Measurements from ENCODE around the gene RABGGTA. TPM values are rescaled to one million over a fixed set of nuclear protein-coding genes. Genes with fewer than 3 reads are reported as not detected.

RABGGTA gene
- polyA plus RNA-seq, 4 donors, result 25.3 to 58.6 (median 36.0) TPM

GRCh38 chr14:24286996-24287395 lies 15.6 kb upstream of the RABGGTA start:
- Histone ChIP-seq H3K4me1 (ENCODE audit: control insufficient read depth in 3 of 3, insufficient read depth in 2 of 3, low read depth in 1 of 3, low read length in 2 of 3) (no peaks in the 10 kb centered on the region), H3K9me3 (ENCODE audit: control insufficient read depth in 2 of 2, insufficient read depth in 1 of 2, low read depth in 1 of 2, low read length in 1 of 2) (no peaks in the 10 kb centered on the region), H3K36me3 (ENCODE audit: control insufficient read depth in 3 of 3, insufficient read depth in 2 of 3, low read depth in 1 of 3, low read length in 3 of 3) (peaks cover 5 to 39% (median 16%) of the 10 kb centered on the region in 3 donors), H3K4me3 (ENCODE audit: low read depth in 1 of 3, low read length in 3 of 3) (no peak overlapping the region), H3K27ac (ENCODE audit: low read depth in 1 of 3, low read length in 2 of 3) (no peak overlapping the region), H3K27me3 (ENCODE audit: control insufficient read depth in 3 of 3, insufficient read depth in 3 of 3, low read length in 3 of 3) (no peaks in the 10 kb centered on the region)
- FAIRE-seq (no peak), DNase-seq (no peak)
- 95 to 98% (median 95%) methylated on average over 5 of the region's 5 CpGs for WGBS, 3 donors

- no peaks in the 10 kb centered on the region for H3K9me3 ChIP-seq (ENCODE audit: control insufficient read depth in 2 of 2, insufficient read depth in 1 of 2, low read depth in 1 of 2, low read length in 1 of 2)
- peaks cover 0 to 22% (median 5%) of the 10 kb centered on the region in 3 donors for H3K36me3 ChIP-seq (ENCODE audit: control insufficient read depth in 3 of 3, insufficient read depth in 2 of 3, low read depth in 1 of 3, low read length in 3 of 3)
- WGBS, 3 donors, result 63 to 80% (median 79%) methylated on average over 4 of the region's 4 CpGs
- H3K27ac ChIP-seq (ENCODE audit: low read depth in 1 of 3, low read length in 2 of 3), result no peak overlapping the region
- FAIRE-seq (no peak), DNase-seq (no peak)
- H3K4me3 ChIP-seq (ENCODE audit: low read depth in 1 of 3, low read length in 3 of 3), result no peak overlapping the region
- no peaks in the 10 kb centered on the region for H3K4me1 ChIP-seq (ENCODE audit: control insufficient read depth in 3 of 3, insufficient read depth in 2 of 3, low read depth in 1 of 3, low read length in 2 of 3)
- no peaks in the 10 kb centered on the region for H3K27me3 ChIP-seq (ENCODE audit: control insufficient read depth in 3 of 3, insufficient read depth in 3 of 3, low read length in 3 of 3)
These were observed 14.0 kb upstream of the RABGGTA start for GRCh38 chr14:24285351-24285750.

- no peaks in the 10 kb centered on the region for H3K4me1 ChIP-seq (ENCODE audit: control insufficient read depth in 3 of 3, insufficient read depth in 2 of 3, low read depth in 1 of 3, low read length in 2 of 3)
- H3K27ac ChIP-seq (ENCODE audit: low read depth in 1 of 3, low read length in 2 of 3), result no peak overlapping the region
- 81 to 92% (median 82%) methylated on average over 10 to 11 of the region's 11 CpGs for WGBS, 3 donors
- no peak for DNase-seq
- no peaks in the 10 kb centered on the region for H3K27me3 ChIP-seq (ENCODE audit: control insufficient read depth in 3 of 3, insufficient read depth in 3 of 3, low read length in 3 of 3)
- H3K4me3 ChIP-seq (ENCODE audit: low read depth in 1 of 3, low read length in 3 of 3), result no peak overlapping the region
- H3K36me3 ChIP-seq (ENCODE audit: control insufficient read depth in 3 of 3, insufficient read depth in 2 of 3, low read depth in 1 of 3, low read length in 3 of 3), result peaks cover 0 to 14% (median 0%) of the 10 kb centered on the region in 3 donors
- no peaks in the 10 kb centered on the region for H3K9me3 ChIP-seq (ENCODE audit: control insufficient read depth in 2 of 2, insufficient read depth in 1 of 2, low read depth in 1 of 2, low read length in 1 of 2)
- FAIRE-seq, result no peak
These were observed 13.2 kb upstream of the RABGGTA start for GRCh38 chr14:24284501-24285035.

GRCh38 chr14:24283796-24284460 lies 12.5 kb upstream of the RABGGTA start:
- H3K4me1 ChIP-seq (ENCODE audit: control insufficient read depth in 3 of 3, insufficient read depth in 2 of 3, low read depth in 1 of 3, low read length in 2 of 3), result no peaks in the 10 kb centered on the region
- FAIRE-seq (no peak), DNase-seq (no peak)
- H3K9me3 ChIP-seq (ENCODE audit: control insufficient read depth in 2 of 2, insufficient read depth in 1 of 2, low read depth in 1 of 2, low read length in 1 of 2), result no peaks in the 10 kb centered on the region
- H3K4me3 ChIP-seq (ENCODE audit: low read depth in 1 of 3, low read length in 3 of 3), result no peak overlapping the region
- no peak overlapping the region for H3K27ac ChIP-seq (ENCODE audit: low read depth in 1 of 3, low read length in 2 of 3)
- 87 to 93% (median 90%) methylated on average over 5 of the region's 5 CpGs for WGBS, 3 donors
- H3K27me3 ChIP-seq (ENCODE audit: control insufficient read depth in 3 of 3, insufficient read depth in 3 of 3, low read length in 3 of 3), result no peaks in the 10 kb centered on the region
- peaks cover 0 to 10% (median 0%) of the 10 kb centered on the region in 3 donors for H3K36me3 ChIP-seq (ENCODE audit: control insufficient read depth in 3 of 3, insufficient read depth in 2 of 3, low read depth in 1 of 3, low read length in 3 of 3)

GRCh38 chr14:24282736-24283135 lies 11.3 kb upstream of the RABGGTA start:
- H3K36me3 ChIP-seq (ENCODE audit: control insufficient read depth in 3 of 3, insufficient read depth in 2 of 3, low read depth in 1 of 3, low read length in 3 of 3), result peaks cover 0 to 5% (median 0%) of the 10 kb centered on the region in 3 donors
- H3K4me1 ChIP-seq (ENCODE audit: control insufficient read depth in 3 of 3, insufficient read depth in 2 of 3, low read depth in 1 of 3, low read length in 2 of 3), result no peaks in the 10 kb centered on the region
- no peak overlapping the region for H3K4me3 ChIP-seq (ENCODE audit: low read depth in 1 of 3, low read length in 3 of 3)
- no peaks in the 10 kb centered on the region for H3K27me3 ChIP-seq (ENCODE audit: control insufficient read depth in 3 of 3, insufficient read depth in 3 of 3, low read length in 3 of 3)
- H3K27ac ChIP-seq (ENCODE audit: low read depth in 1 of 3, low read length in 2 of 3), result no peak overlapping the region
- DNase-seq, result no peak
- no peak for FAIRE-seq
- no peaks in the 10 kb centered on the region for H3K9me3 ChIP-seq (ENCODE audit: control insufficient read depth in 2 of 2, insufficient read depth in 1 of 2, low read depth in 1 of 2, low read length in 1 of 2)
- WGBS, 3 donors, result 68 to 81% (median 74%) methylated on average over 3 of the region's 3 CpGs

GRCh38 chr14:24281636-24282035 lies 10.2 kb upstream of the RABGGTA start:
- H3K4me3 ChIP-seq (ENCODE audit: low read depth in 1 of 3, low read length in 3 of 3), result no peak overlapping the region
- WGBS, 3 donors, result 91 to 95% (median 92%) methylated on average over 7 of the region's 7 CpGs
- peaks cover 0 to 5% (median 0%) of the 10 kb centered on the region in 3 donors for H3K36me3 ChIP-seq (ENCODE audit: control insufficient read depth in 3 of 3, insufficient read depth in 2 of 3, low read depth in 1 of 3, low read length in 3 of 3)
- H3K27ac ChIP-seq (ENCODE audit: low read depth in 1 of 3, low read length in 2 of 3), result no peak overlapping the region
- no peaks in the 10 kb centered on the region for H3K4me1 ChIP-seq (ENCODE audit: control insufficient read depth in 3 of 3, insufficient read depth in 2 of 3, low read depth in 1 of 3, low read length in 2 of 3)
- no peak for FAIRE-seq
- H3K27me3 ChIP-seq (ENCODE audit: control insufficient read depth in 3 of 3, insufficient read depth in 3 of 3, low read length in 3 of 3), result no peaks in the 10 kb centered on the region
- H3K9me3 ChIP-seq (ENCODE audit: control insufficient read depth in 2 of 2, insufficient read depth in 1 of 2, low read depth in 1 of 2, low read length in 1 of 2), result no peaks in the 10 kb centered on the region
- DNase-seq, result no peak

GRCh38 chr14:24280797-24281460 lies 9.5 kb upstream of the RABGGTA start:
- no peak overlapping the region for H3K27ac ChIP-seq (ENCODE audit: low read depth in 1 of 3, low read length in 2 of 3)
- peaks cover 0 to 3% (median 0%) of the 10 kb centered on the region in 3 donors for H3K36me3 ChIP-seq (ENCODE audit: control insufficient read depth in 3 of 3, insufficient read depth in 2 of 3, low read depth in 1 of 3, low read length in 3 of 3)
- no peaks in the 10 kb centered on the region for H3K27me3 ChIP-seq (ENCODE audit: control insufficient read depth in 3 of 3, insufficient read depth in 3 of 3, low read length in 3 of 3)
- H3K4me1 ChIP-seq (ENCODE audit: control insufficient read depth in 3 of 3, insufficient read depth in 2 of 3, low read depth in 1 of 3, low read length in 2 of 3), result no peaks in the 10 kb centered on the region
- no peak for FAIRE-seq
- DNase-seq, result no peak
- no peaks in the 10 kb centered on the region for H3K9me3 ChIP-seq (ENCODE audit: control insufficient read depth in 2 of 2, insufficient read depth in 1 of 2, low read depth in 1 of 2, low read length in 1 of 2)
- WGBS, 3 donors, result 86 to 91% (median 87%) methylated on average over 6 of the region's 6 CpGs
- H3K4me3 ChIP-seq (ENCODE audit: low read depth in 1 of 3, low read length in 3 of 3), result no peak overlapping the region

GRCh38 chr14:24279301-24280186 lies 8.1 kb upstream of the RABGGTA start:
- FAIRE-seq (no peak), DNase-seq (no peak)
- Histone ChIP-seq H3K27ac (ENCODE audit: low read depth in 1 of 3, low read length in 2 of 3) (no peak overlapping the region), H3K9me3 (ENCODE audit: control insufficient read depth in 2 of 2, insufficient read depth in 1 of 2, low read depth in 1 of 2, low read length in 1 of 2) (no peaks in the 10 kb centered on the region), H3K27me3 (ENCODE audit: control insufficient read depth in 3 of 3, insufficient read depth in 3 of 3, low read length in 3 of 3) (no peaks in the 10 kb centered on the region), H3K36me3 (ENCODE audit: control insufficient read depth in 3 of 3, insufficient read depth in 2 of 3, low read depth in 1 of 3, low read length in 3 of 3) (peaks cover 0 to 7% (median 0%) of the 10 kb centered on the region in 3 donors), H3K4me1 (ENCODE audit: control insufficient read depth in 3 of 3, insufficient read depth in 2 of 3, low read depth in 1 of 3, low read length in 2 of 3) (no peaks in the 10 kb centered on the region), H3K4me3 (ENCODE audit: low read depth in 1 of 3, low read length in 3 of 3) (no peak overlapping the region)
- WGBS, 3 donors, result 67 to 77% (median 73%) methylated on average over 11 of the region's 11 CpGs

All from small intestine (tissue), 7 donors.